Osteoblast (primary cell): ENCODE measurements around the gene TEC. TPM values are rescaled to one million over a fixed set of nuclear protein-coding genes. Genes with fewer than 3 reads are reported as not detected.

ENCODE experiments used
- DNase-seq: peaks from one replicate; pipeline ENCODE4 v3.0.0; 2011; ENCODE audit warnings: low spot score, mixed read lengths; ENCODE audit not compliant: insufficient read length; ENCODE audit errors: missing footprints
- H2AFZ ChIP-seq: 2 replicates; pipeline ENCODE4 v1.6.0; 2011; ENCODE audit warnings: mild to moderate bottlenecking, low read length
- H3K27ac ChIP-seq: 2 replicates; pipeline ENCODE4 v1.5.1; 2011; ENCODE audit warnings: mild to moderate bottlenecking, low read depth, low read length, moderate library complexity
- H3K27me3 ChIP-seq: 2 replicates; pipeline ENCODE4 v1.6.0; 2012; ENCODE audit warnings: mild to moderate bottlenecking, control low read depth, inconsistent platforms, low read length, moderate library complexity; ENCODE audit not compliant: insufficient read depth
- H3K36me3 ChIP-seq: 2 replicates; pipeline ENCODE4 v1.5.1; 2011; ENCODE audit warnings: mild to moderate bottlenecking, low read length, control low read depth, moderate library complexity; ENCODE audit not compliant: insufficient read depth
- H3K4me1 ChIP-seq: 2 replicates; pipeline ENCODE4 v1.5.1; 2011; ENCODE audit warnings: mild to moderate bottlenecking, low read length, control low read depth, moderate library complexity; ENCODE audit not compliant: insufficient read depth
- H3K4me2 ChIP-seq: 2 replicates; pipeline ENCODE4 v1.6.0; 2011; ENCODE audit warnings: mild to moderate bottlenecking, low read length; ENCODE audit not compliant: insufficient read depth
- H3K4me3 ChIP-seq: fragments of 200-600 bp; sonication (generic); 3 replicates; pipeline ENCODE4 v1.5.1; 2012; ENCODE audit warnings: mild to moderate bottlenecking, low read length, inconsistent platforms; ENCODE audit not compliant: insufficient read depth
- H3K79me2 ChIP-seq: 2 replicates; pipeline ENCODE4 v1.6.0; 2012; ENCODE audit warnings: mild to moderate bottlenecking, low read length, control low read depth, inconsistent platforms; ENCODE audit not compliant: insufficient read depth
- H3K9me3 ChIP-seq: 2 replicates; pipeline ENCODE4 v1.5.1; 2011; ENCODE audit warnings: low read depth, low read length, control low read depth
- H4K20me1 ChIP-seq: 2 replicates; pipeline ENCODE4 v1.6.0; 2012; ENCODE audit warnings: mild to moderate bottlenecking, low read length, control low read depth; ENCODE audit not compliant: insufficient read depth
- total RNA-seq: library from RNA; depleted of rRNA; stranded (reverse); fragments of >200 nt; gene quantifications from 2 replicates; pipeline ENCODE4 v1.2.3, GENCODE V29; 2012
- TF ChIP-seq, protein P1 (sequence below): IDR thresholded peaks from 2 replicates; pipeline ENCODE4 v1.5.1; 2011; ENCODE audit warnings: mild to moderate bottlenecking, low read depth, low read length, moderate library complexity; ENCODE audit errors: extremely low read depth

Gene TEC
- total RNA-seq, 1 donor, result 1.8 TPM

DNA sequence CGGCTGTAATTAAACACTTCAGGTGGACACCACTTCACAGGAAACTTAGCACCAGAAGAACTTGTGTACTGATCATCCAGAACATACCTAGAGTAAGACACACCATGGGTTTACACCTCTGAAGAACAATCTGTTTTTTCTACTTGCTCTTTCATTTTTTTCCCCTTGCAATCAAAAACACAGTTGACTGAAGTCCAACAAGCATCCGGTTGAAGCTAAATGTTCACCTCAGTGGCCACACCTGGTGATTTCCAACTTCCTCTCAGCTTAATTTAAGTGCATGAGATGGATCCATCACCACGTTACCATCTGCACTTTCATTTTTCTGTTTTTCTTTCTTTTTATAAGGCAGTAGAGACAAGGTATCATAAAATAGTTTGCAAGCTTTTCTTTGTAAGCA is 130.7 kb downstream of the TEC start:
- Histone ChIP-seq H3K4me2 (no peak overlapping the region), H3K4me1 (no peaks in the 10 kb centered on the region), H4K20me1 (no peaks in the 10 kb centered on the region), H3K79me2 (no peaks in the 10 kb centered on the region), H3K4me3 (no peak overlapping the region), H3K27me3 (no peaks in the 10 kb centered on the region), H3K36me3 (no peaks in the 10 kb centered on the region), H3K27ac (no peak overlapping the region), H2AFZ (no peak overlapping the region), H3K9me3 (no peaks in the 10 kb centered on the region)
- DNase-seq, result no peak
- TF ChIP-seq, protein P1, sequence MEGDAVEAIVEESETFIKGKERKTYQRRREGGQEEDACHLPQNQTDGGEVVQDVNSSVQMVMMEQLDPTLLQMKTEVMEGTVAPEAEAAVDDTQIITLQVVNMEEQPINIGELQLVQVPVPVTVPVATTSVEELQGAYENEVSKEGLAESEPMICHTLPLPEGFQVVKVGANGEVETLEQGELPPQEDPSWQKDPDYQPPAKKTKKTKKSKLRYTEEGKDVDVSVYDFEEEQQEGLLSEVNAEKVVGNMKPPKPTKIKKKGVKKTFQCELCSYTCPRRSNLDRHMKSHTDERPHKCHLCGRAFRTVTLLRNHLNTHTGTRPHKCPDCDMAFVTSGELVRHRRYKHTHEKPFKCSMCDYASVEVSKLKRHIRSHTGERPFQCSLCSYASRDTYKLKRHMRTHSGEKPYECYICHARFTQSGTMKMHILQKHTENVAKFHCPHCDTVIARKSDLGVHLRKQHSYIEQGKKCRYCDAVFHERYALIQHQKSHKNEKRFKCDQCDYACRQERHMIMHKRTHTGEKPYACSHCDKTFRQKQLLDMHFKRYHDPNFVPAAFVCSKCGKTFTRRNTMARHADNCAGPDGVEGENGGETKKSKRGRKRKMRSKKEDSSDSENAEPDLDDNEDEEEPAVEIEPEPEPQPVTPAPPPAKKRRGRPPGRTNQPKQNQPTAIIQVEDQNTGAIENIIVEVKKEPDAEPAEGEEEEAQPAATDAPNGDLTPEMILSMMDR, result no peak

DNA sequence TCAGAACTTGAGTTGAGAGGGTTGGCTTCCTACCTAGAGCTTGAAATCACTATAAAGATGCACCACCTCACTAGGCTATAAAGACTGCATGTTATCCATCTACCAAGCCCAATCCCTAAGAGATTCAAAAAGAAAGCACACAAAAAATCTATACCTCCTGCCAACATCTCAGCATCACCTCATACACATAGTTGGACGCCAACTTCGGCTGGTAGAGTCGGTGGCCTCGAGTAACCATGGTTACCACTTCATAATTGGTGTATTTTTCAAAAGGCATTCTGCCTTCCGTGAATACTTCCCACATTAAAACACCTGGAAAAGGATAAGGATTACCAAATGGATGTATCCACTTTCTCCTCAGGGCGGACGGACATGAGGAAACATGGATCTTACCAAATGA is 131.1 kb downstream of the TEC start:
- Histone ChIP-seq H3K4me2 (no peak overlapping the region), H3K27ac (no peak overlapping the region), H3K27me3 (no peaks in the 10 kb centered on the region), H3K9me3 (no peaks in the 10 kb centered on the region), H2AFZ (no peak overlapping the region), H4K20me1 (no peaks in the 10 kb centered on the region), H3K36me3 (no peaks in the 10 kb centered on the region), H3K4me3 (no peak overlapping the region), H3K79me2 (no peaks in the 10 kb centered on the region), H3K4me1 (no peaks in the 10 kb centered on the region)
- TF ChIP-seq, protein P1, result no peak
- no peak for DNase-seq

DNA sequence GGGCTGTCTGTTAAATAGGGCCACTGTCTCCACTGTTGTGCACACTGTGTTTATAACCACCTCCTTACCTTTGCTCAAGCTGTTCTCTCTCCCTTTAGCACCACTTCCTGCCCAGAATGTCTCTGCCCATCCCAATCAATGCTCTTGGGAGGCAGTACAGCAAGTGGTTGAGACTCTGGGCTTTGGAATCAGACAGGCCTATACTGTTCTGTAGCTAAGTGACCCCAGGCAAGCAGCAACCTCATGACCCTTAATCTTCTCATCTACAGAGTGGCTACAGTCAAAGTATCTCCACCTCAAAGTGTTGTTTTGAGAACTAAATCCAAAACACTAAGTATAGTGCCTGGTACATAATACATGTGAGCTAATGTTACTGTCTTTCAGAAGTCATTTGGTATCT is 131.8 kb downstream of the TEC start:
- H3K9me3 ChIP-seq, result no peaks in the 10 kb centered on the region
- H3K36me3 ChIP-seq, result no peaks in the 10 kb centered on the region
- no peak overlapping the region for H3K4me2 ChIP-seq
- H3K27ac ChIP-seq, result no peak overlapping the region
- H3K4me1 ChIP-seq, result no peaks in the 10 kb centered on the region
- H2AFZ ChIP-seq, result no peak overlapping the region
- H3K79me2 ChIP-seq, result no peaks in the 10 kb centered on the region
- no peaks in the 10 kb centered on the region for H4K20me1 ChIP-seq
- no peak for DNase-seq
- H3K4me3 ChIP-seq, result no peak overlapping the region
- TF ChIP-seq, protein P1, result no peak
- H3K27me3 ChIP-seq, result no peaks in the 10 kb centered on the region

DNA sequence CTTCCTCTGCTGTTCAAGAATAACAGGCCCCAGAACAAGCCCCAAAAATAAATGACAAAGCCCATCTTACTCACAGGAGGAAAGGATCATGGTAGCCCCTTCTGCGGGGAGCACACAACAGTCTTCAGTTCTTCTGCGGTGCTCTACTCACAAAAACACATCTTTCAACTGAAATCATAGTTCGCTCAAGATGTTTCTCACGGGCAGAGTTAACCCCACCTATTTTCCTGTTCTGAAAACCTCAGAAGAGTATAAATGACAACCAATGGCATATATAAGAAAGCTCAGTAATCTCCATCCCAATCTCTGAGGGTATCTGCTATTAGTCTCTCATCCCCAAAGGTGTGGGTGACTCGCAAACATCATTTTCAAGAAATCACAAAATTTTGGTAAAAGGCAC is 135.6 kb downstream of the TEC start, which contains the start of gene TXK:
TSS of gene TXK (minus strand) at position 170 of the 400 bp plus-strand sequence. CDS start at position 90, 80 bp downstream.
- Histone ChIP-seq H3K79me2 (no peaks in the 10 kb centered on the region), H3K4me3 (no peak within 1 kb of the TSS), H3K36me3 (no peaks in the 10 kb centered on the region), H3K9me3 (no peaks in the 10 kb centered on the region), H3K27ac (no peak within 1 kb of the TSS), H4K20me1 (no peaks in the 10 kb centered on the region), H3K4me1 (peaks cover under 1% of the 10 kb centered on the region), H3K4me2 (no peak within 1 kb of the TSS), H3K27me3 (no peaks in the 10 kb centered on the region), H2AFZ (no peak within 1 kb of the TSS)
- DNase-seq, result no peak
- TF ChIP-seq, protein P1, result no peak
